Measurements from ENCODE around the gene LRRFIP1.

DNA sequence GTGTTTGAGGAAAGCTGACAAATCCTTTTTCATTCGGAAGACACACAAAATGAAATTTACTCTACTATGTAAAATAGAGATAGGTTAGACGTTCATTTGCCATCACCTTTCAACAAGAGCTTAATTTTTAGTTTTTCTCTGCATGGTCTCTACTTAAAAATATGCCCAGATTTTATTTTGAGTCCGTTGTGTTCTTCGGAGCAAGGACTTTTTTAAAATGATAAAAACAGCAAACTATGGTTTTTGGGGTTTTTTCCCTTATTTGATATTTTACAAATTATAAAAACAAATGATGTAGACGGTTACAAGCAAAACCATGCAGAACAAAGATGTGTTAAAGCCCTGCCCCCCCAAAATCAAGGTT, 117.8 kb downstream of the LRRFIP1 start:
- TF ChIP-seq MED1 (CRISPR knock-in tag; IDR thresholded peaks at IDR 0.05; ENCODE audit: borderline replicate concordance) (no peak), CC2D1A (IDR thresholded peaks at IDR 0.05) (no peak), POLR2AphosphoS5 (IDR thresholded peaks at IDR 0.05; ENCODE audit: control insufficient read depth, insufficient read depth, low read depth, low read length) (no peak), CBFB (CRISPR knock-in tag; IDR thresholded peaks at IDR 0.05) (no peak), THRAP3 (IDR thresholded peaks at IDR 0.05; ENCODE audit: borderline replicate concordance) (no peak), SMC3 (conservative IDR thresholded peaks at IDR 0.05; ENCODE audit: insufficient read depth, low read depth, low read length) (no peak), CREM (IDR thresholded peaks at IDR 0.05; ENCODE audit: low read depth) (no peak), LCOR (CRISPR knock-in tag; IDR thresholded peaks at IDR 0.05) (no peak), SLC30A9 (CRISPR knock-in tag; IDR thresholded peaks at IDR 0.05) (no peak)
- TF ChIP-seq, protein P1, sequence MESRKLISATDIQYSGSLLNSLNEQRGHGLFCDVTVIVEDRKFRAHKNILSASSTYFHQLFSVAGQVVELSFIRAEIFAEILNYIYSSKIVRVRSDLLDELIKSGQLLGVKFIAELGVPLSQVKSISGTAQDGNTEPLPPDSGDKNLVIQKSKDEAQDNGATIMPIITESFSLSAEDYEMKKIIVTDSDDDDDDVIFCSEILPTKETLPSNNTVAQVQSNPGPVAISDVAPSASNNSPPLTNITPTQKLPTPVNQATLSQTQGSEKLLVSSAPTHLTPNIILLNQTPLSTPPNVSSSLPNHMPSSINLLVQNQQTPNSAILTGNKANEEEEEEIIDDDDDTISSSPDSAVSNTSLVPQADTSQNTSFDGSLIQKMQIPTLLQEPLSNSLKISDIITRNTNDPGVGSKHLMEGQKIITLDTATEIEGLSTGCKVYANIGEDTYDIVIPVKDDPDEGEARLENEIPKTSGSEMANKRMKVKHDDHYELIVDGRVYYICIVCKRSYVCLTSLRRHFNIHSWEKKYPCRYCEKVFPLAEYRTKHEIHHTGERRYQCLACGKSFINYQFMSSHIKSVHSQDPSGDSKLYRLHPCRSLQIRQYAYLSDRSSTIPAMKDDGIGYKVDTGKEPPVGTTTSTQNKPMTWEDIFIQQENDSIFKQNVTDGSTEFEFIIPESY (CRISPR knock-in tag; IDR thresholded peaks at IDR 0.05), result no peak

Measured in K562 (cell line).